HEK293 (cell line): ENCODE measurements around the gene SERTAD2.

Experiments used
- CTCF ChIP-seq: fragments of 450-650 bp; formaldehyde crosslinking; IDR thresholded peaks from 2 replicates; pipeline ENCODE4 v1.5.1; 2016; ENCODE audit warnings: missing biosample characterization, missing genetic modification characterization
- GFI1B ChIP-seq: fragments of 450-650 bp; formaldehyde crosslinking; IDR thresholded peaks from 2 replicates; pipeline ENCODE4 v1.5.1; 2016; ENCODE audit warnings: missing biosample characterization, missing genetic modification characterization
- HIC1 ChIP-seq: fragments of 450-650 bp; formaldehyde crosslinking; IDR thresholded peaks from 2 replicates; pipeline ENCODE4 v1.5.1; 2016; ENCODE audit warnings: missing biosample characterization, missing genetic modification characterization
- HOXD13 ChIP-seq: sonication (generic); formaldehyde crosslinking; IDR thresholded peaks from 2 replicates; pipeline ENCODE4 v1.8.0; 2022; ENCODE audit warnings: missing genetic modification reagents, borderline replicate concordance
- KLF1 ChIP-seq: fragments of 450-650 bp; formaldehyde crosslinking; IDR thresholded peaks from 2 replicates; pipeline ENCODE4 v1.5.1; 2016; ENCODE audit warnings: missing biosample characterization, missing genetic modification characterization
- MYNN ChIP-seq: fragments of 450-650 bp; formaldehyde crosslinking; IDR thresholded peaks from 2 replicates; pipeline ENCODE4 v1.5.1; 2016; ENCODE audit warnings: missing biosample characterization, missing genetic modification characterization, borderline replicate concordance
- PBX3 ChIP-seq: sonication (generic); formaldehyde crosslinking; IDR thresholded peaks from 2 replicates; pipeline ENCODE4 v1.8.1; 2022; ENCODE audit warnings: mild to moderate bottlenecking, moderate library complexity, missing genetic modification reagents
- PRDM1 ChIP-seq: fragments of 450-650 bp; formaldehyde crosslinking; IDR thresholded peaks from 2 replicates; pipeline ENCODE4; 2016; ENCODE audit warnings: missing biosample characterization, missing genetic modification characterization
- SCRT1 ChIP-seq: fragments of 450-650 bp; formaldehyde crosslinking; IDR thresholded peaks from 2 replicates; pipeline ENCODE4 v1.5.1; 2016; ENCODE audit warnings: missing biosample characterization, missing genetic modification characterization, borderline replicate concordance
- SP3 ChIP-seq: fragments of 450-650 bp; formaldehyde crosslinking; IDR thresholded peaks from 2 replicates; pipeline ENCODE4 v1.5.1; 2016; ENCODE audit warnings: missing biosample characterization, missing genetic modification characterization
- TRIM28 ChIP-seq: IDR thresholded peaks from 2 replicates; pipeline ENCODE4 v1.6.1; 2011; ENCODE audit warnings: low read length, control low read depth, borderline replicate concordance
- ZBTB17 ChIP-seq: fragments of 450-650 bp; formaldehyde crosslinking; IDR thresholded peaks from 2 replicates; pipeline ENCODE4 v1.5.1; 2016; ENCODE audit warnings: missing biosample characterization, missing genetic modification characterization
- ZBTB44 ChIP-seq: fragments of 450-650 bp; IDR thresholded peaks from 2 replicates; pipeline ENCODE4 v1.5.1; 2018; ENCODE audit warnings: missing biosample characterization, mild to moderate bottlenecking, missing genetic modification characterization
- ZBTB49 ChIP-seq: fragments of 450-650 bp; formaldehyde crosslinking; IDR thresholded peaks from 2 replicates; pipeline ENCODE4 v1.5.1; 2016; ENCODE audit warnings: missing biosample characterization, missing genetic modification characterization, low read depth
- ZBTB7A ChIP-seq: fragments of 450-650 bp; formaldehyde crosslinking; IDR thresholded peaks from 2 replicates; pipeline ENCODE4 v1.5.1; 2016; ENCODE audit warnings: low read depth, missing biosample characterization, missing genetic modification characterization
- ZEB2 ChIP-seq: fragments of 450-650 bp; formaldehyde crosslinking; IDR thresholded peaks from 2 replicates; pipeline ENCODE4 v1.5.1; 2016; ENCODE audit warnings: missing biosample characterization, missing genetic modification characterization
- ZFHX2 ChIP-seq: fragments of 450-650 bp; formaldehyde crosslinking; conservative IDR thresholded peaks from 2 replicates; pipeline ENCODE4 v1.5.1; 2016; ENCODE audit warnings: missing biosample characterization, missing genetic modification characterization
- ZNF169 ChIP-seq: fragments of 450-650 bp; formaldehyde crosslinking; IDR thresholded peaks from 2 replicates; pipeline ENCODE4 v1.5.1; 2016; ENCODE audit warnings: missing biosample characterization, missing genetic modification characterization
- ZNF266 ChIP-seq: fragments of 450-650 bp; formaldehyde crosslinking; IDR thresholded peaks from 2 replicates; pipeline ENCODE4 v1.5.1; 2016; ENCODE audit warnings: missing biosample characterization, missing genetic modification characterization, low read depth
- ZNF473 ChIP-seq: fragments of 450-650 bp; formaldehyde crosslinking; IDR thresholded peaks from 2 replicates; pipeline ENCODE4 v1.5.1; 2017; ENCODE audit warnings: missing biosample characterization, missing genetic modification characterization
- ZNF48 ChIP-seq: fragments of 450-650 bp; formaldehyde crosslinking; IDR thresholded peaks from 2 replicates; pipeline ENCODE4 v1.5.1; 2016; ENCODE audit warnings: missing biosample characterization, missing genetic modification characterization
- ZNF521 ChIP-seq: fragments of 450-650 bp; formaldehyde crosslinking; IDR thresholded peaks from 2 replicates; pipeline ENCODE4 v1.5.1; 2017; ENCODE audit warnings: missing biosample characterization, mild to moderate bottlenecking, missing genetic modification characterization
- ZNF571 ChIP-seq: fragments of 450-650 bp; formaldehyde crosslinking; IDR thresholded peaks from 2 replicates; pipeline ENCODE4 v1.5.0; 2017; ENCODE audit warnings: missing biosample characterization, missing genetic modification characterization
- ZNF623 ChIP-seq: fragments of 450-650 bp; formaldehyde crosslinking; IDR thresholded peaks from 2 replicates; pipeline ENCODE4 v1.5.1; 2016; ENCODE audit warnings: missing biosample characterization, missing genetic modification characterization
- ZNF645 ChIP-seq: fragments of 450-650 bp; formaldehyde crosslinking; IDR thresholded peaks from 2 replicates; pipeline ENCODE4; 2016; ENCODE audit warnings: missing biosample characterization, missing genetic modification characterization
- ZNF654 ChIP-seq: fragments of 450-650 bp; formaldehyde crosslinking; IDR thresholded peaks from 2 replicates; pipeline ENCODE4 v1.5.1; 2016; ENCODE audit warnings: low read depth, missing biosample characterization, missing genetic modification characterization
- ZNF677 ChIP-seq: fragments of 450-650 bp; IDR thresholded peaks from 2 replicates; pipeline ENCODE4 v1.5.0; 2018; ENCODE audit warnings: missing biosample characterization, mild to moderate bottlenecking, missing genetic modification characterization, moderate library complexity
- ZNF768 ChIP-seq: fragments of 450-650 bp; formaldehyde crosslinking; IDR thresholded peaks from 2 replicates; pipeline ENCODE4 v1.5.1; 2018; ENCODE audit warnings: missing biosample characterization, mild to moderate bottlenecking, missing genetic modification characterization
- ZNF792 ChIP-seq: fragments of 450-650 bp; formaldehyde crosslinking; IDR thresholded peaks from 2 replicates; pipeline ENCODE4 v1.5.1; 2016; ENCODE audit warnings: missing biosample characterization, missing genetic modification characterization

The SERTAD2 gene

GRCh38 chr2:64646007-64646880 lies 7.5 kb downstream of the SERTAD2 start (continued):
- TF ChIP-seq ZBTB44 (no peak; the same call in 1 of the 2 replicates), ZNF473 (tag by site-specific recombination) (no peak), ZNF768 (tag by site-specific recombination) (no peak), ZNF654 (tag by site-specific recombination) (peak; percentile 63), CTCF (tag by site-specific recombination) (peak; percentile 72), HIC1 (no peak), SP3 (tag by site-specific recombination) (peak; percentile 19; the same call in 1 of the 2 replicates), ZNF48 (tag by site-specific recombination) (no peak), ZNF266 (no peak), TRIM28 (no peak), ZNF623 (tag by site-specific recombination) (no peak), MYNN (tag by site-specific recombination) (no peak), PRDM1 (tag by site-specific recombination) (0 out of 2 replicates have a peak, but pooled peaks have one; percentile 9), SCRT1 (tag by site-specific recombination) (no peak), ZNF792 (tag by site-specific recombination) (no peak), ZNF571 (tag by site-specific recombination) (no peak), PBX3 (CRISPR knock-in tag) (no peak), ZBTB17 (no peak), ZNF677 (tag by site-specific recombination) (no peak), ZBTB49 (no peak), ZNF645 (tag by site-specific recombination) (no peak), ZNF169 (tag by site-specific recombination) (no peak), ZFHX2 (tag by site-specific recombination) (no peak), ZBTB7A (no peak), ZEB2 (peak; percentile 41; the same call in 1 of the 2 replicates), ZNF521 (no peak), GFI1B (no peak), HOXD13 (no peak), KLF1 (tag by site-specific recombination) (no peak)
